T-helper 1 cell (primary cell): ENCODE results near the gene ASAP3.
A peak's percentile ranks its signal among the peaks of the same experiment; 100 is the strongest.

ENCODE experiments used
- DNase-seq, 5 donors: peaks; one replicate each; pipeline ENCODE4 v3.0.0-alpha.2; 2012 to 2020
- total RNA-seq, 4 donors: gene quantifications; one replicate each; lab custom pipeline; 2026; lab: John Stamatoyannopoulos, UW

ASAP3 gene
- total RNA-seq, result 0.27 to 2.2 (median 1.2) reads per million in 4 donors

DNA sequence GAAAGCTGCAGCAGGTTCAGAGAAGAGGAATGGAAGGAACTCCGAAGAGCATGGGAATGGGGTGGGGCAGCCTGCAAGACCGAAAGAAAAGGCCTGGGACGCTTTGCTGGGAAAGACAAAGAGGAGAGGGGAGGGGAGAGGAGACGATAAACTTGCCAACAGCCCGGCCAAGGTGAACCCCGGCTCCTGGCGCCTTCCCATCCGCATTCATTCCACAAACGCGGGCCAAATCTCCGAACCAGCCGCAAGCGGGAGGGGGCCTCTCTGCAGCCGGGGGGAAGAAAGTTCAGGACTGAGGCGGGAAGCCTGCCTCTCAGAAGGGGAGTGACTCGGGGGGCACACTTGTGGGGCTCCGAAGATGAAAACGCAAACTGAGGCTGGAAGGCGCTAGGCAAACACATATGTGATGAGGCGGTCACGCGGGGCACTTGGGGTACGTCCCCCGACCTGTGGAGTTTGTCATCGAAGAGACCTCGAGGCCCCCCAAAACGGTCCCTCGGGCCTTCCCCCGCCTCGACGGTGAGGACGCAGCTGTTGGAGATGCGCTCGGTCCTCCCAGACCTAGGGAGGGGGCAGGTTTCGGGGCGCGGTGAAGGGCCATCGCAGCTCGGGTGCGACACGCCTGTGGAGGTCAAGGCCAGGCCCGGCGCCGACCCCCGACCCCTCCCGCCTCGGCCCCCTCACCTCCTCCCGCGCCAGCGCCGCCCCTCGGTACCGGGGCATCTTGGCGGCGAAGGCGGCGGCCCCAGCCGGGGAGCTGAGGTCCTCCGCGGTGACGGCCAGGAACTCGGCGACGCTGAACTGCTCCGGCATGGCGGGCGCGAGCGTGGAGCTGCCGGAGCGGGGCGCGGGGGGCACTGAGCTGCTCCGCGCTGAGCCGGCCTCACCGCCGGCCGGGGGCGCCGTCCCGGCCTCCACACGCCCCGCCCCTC, at the start of gene ASAP3:
ASAP3 (minus strand) TSS at position 859 of the 932 bp plus-strand sequence; CDS start at position 813, 46 bp downstream.
- peak in 1 of 5 donors; percentile 7 for DNase-seq

GRCh38 chr1:23533246-23534023, 49.5 kb upstream of the ASAP3 start:
- peak in 1 of 5 donors; percentile 79 for DNase-seq

DNA sequence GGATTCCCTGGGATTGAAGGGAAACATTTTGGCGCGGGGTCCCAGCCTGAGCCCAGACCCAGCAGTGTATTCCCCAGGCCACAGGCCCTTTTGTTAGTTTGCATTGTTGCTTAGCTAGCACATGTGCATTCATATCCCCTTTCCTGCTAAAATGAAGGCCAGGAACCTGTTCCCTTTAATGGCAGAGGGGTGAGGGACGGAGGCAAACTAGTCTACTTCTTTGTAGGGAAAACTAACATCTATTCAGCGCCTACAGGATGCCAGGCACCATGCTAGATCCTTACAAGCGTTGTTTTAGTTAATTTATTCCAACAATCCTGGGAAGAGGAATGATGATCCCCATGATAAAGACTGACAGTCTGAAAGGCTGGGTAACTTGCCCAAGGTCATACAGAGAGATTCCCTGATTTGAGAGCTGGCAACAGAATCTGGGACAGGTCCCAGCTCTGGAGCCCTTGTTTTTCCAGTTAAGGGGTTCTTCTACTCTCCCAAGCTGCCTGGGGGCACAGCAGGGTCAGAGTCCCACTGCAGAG, 47.6 kb upstream of the ASAP3 start:
- no peak for DNase-seq

DNA sequence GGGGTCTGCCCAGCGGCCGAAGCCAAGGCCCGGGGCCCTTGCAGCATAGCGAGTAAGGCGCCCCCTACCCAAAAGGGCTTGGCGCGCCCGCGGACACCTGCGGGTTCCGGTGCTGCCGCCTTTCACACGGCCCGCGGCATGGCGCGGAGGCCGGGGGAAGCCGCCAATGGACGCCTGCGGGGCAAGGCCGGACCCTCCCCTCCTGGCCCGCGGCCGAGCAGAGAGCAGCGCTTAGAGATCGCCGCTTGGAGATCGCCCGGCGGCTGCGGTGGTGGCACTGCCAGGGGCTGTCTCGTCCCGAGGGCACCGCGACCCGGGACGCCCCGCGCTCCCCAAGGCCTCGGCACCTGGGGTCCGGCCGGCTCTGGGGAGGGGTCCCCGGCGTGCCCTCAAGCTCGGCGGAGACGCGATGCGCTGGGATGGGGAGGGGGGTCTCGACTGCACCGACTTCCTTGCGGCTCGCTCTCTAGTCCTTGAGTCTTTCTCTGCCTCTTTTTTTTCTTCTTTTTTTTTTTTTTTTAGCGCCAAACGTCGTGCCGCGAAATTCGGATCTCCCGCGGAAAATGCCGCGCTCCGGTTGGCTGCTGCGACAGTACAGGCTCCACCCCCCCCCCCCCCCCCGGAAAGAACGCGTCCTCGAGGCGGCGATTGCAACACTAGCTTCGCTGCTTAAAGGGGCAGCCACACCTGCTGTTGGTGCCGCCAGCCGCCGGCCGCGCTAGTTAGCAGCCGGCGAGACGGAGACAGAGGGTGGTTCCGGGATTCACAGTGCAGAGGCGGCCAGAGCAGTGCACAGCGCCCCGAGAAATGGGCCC, 47.0 kb upstream of the ASAP3 start, which contains the start of gene E2F2:
E2F2 (minus strand) TSS at position 487 of the 815 bp plus-strand sequence; CDS start at position 47, 440 bp downstream.
- peak; percentile 71 to 97 (median 80) for DNase-seq

GRCh38 chr1:23530087-23530746, 46.2 kb upstream of the ASAP3 start:
- DNase-seq, result peak in 1 of 5 donors; percentile 58

DNA sequence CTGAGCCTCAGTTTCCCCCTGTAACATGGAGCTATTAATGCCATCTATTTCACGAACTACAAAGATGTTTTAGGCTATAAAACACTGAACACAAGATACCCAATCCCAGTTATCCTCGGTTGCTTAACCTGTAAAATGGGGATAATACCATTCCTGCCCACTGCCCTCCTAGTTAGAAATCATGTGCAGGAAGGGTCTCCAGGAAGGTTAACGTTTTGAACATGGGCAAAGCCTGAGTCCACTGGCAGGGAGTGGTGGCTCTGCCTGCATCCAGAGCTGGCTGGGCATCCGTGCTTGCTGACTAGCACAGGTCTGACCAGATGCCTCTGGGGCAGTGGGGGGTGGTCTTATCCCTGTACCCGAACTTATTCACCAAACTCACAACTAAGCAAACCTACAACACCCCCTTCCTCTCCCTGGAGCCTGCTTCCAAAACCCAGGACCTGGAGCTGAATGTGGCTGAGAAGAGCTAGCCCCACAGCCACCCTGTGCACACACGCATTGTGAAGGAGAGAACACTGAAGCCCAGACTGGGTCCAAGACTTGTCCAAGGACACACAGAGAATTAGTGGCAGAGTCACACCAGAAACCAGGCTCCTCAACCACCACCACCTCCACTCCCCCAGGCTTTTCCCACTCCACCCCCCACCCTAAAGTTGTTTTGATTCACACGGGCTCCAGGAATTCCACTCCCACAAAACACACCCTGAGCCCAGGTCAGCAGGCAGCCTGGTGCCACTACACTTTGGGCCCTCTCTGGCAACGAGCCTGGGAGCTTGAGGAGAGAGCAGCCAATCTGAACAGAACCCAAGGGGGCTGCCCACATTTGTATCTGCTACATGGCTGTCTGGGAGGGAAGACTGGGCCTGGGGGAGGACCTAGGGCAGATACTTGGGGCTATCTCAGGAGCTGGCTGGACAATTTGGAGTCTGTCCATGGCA, 45.4 kb upstream of the ASAP3 start:
- DNase-seq, result no peak

DNA sequence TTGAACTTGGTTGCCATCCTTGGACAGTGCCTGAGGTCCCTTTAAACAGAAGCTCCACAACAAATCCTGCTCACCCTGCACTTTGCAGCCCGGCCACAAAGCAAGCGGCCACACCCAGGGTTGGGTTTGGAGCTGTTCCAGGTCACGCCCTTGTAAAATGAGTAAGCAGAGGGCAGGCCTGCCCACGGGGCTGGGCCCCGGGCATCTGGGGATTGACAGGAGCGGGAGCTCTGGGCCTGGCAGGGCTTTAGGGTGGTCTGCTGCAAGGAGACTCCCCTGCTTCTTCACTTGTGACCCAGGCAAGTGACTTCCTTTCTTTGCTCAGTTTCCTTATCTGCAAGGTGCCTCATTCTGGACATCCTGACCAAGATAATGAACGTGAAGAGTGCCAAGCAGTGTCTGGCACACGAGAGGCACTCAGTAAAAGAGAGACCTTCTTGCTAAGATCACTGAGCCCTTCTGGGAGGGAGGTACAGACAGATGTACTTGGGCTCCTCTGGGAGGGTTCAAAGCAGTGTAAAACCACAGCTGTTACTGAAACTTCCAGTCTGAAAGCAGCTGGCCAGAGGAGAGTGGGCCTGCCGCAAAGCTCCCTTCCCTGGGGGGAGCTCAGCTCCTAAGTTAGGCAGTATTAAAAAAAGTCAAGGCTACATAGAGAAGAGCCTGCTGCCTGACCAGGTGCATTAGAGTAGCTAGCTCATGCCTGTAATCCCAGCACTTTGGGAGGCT, 44.4 kb upstream of the ASAP3 start:
- DNase-seq, result peak; percentile 50 to 90 (median 65)

GRCh38 chr1:23527900-23528249, 43.9 kb upstream of the ASAP3 start:
- DNase-seq, result peak in 1 of 5 donors; percentile 12

GRCh38 chr1:23527366-23527765, 43.4 kb upstream of the ASAP3 start:
- DNase-seq, result no peak

- DNase-seq, result no peak
Measured at GRCh38 chr1:23526329-23527041, 42.5 kb upstream of the ASAP3 start.

- DNase-seq, result peak in 1 of 5 donors; percentile 58
Measured at GRCh38 chr1:23525558-23526250, 41.7 kb upstream of the ASAP3 start.

- DNase-seq, result peak in 3 of 5 donors; percentile 14 to 66 (median 22)
Measured at GRCh38 chr1:23524716-23525401, 40.9 kb upstream of the ASAP3 start.

GRCh38 chr1:23524163-23524562, 40.2 kb upstream of the ASAP3 start:
- no peak for DNase-seq

DNA sequence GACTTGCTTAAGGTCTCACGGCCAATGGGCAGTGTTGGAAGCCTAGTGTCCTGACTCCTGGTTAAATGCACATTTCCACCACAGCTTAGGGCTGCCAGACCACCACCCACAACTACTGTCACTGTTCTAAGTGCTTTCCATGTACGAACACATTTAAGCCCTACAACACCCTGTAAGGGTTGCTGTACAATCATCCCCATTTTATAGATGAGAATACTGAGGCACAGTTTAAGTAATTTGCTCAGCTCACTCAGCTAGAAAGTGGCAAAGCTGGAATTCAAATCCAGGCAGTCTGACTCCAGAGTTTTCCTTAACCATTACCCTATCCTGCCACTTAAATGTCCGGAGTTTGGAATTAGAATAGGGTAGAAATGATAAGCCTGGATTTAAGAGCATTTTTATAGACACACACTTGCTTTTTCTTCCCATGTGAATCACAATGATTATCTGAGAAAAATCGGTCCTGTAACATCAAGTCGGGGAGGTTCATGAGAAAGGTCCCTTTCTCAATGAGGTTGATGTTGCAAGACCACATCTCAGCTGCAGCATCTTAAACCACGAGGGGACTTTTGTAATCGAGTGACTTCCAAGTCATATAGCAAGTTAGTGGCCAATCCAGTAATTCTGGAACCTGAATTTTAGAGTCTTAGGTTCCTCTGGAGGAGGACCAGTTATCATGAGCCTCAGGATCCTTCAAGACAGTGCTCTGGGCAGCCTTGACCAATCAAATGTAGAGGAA, 38.4 kb upstream of the ASAP3 start:
- DNase-seq, result peak in 1 of 5 donors; percentile 27

DNA sequence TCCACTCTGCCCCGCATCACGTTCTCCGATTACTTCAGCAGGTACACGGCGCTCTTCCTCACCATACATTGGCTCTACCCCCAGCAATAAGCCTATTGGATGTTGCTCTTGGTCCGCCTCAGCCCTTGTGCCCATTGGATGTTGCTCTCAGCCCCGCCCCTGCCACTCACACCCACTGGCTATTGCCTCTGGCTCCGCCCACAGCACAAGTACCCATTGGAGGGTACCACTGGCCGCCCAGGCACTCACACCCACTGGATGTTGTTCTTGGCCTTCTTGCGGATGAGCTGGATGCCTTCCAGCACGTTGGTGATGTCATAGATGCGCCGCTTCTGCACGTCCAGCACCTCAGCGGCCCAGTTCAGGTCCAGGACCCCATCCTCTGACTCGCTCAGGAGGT, 37.6 kb upstream of the ASAP3 start:
- no peak for DNase-seq

GRCh38 chr1:23517581-23517980, 33.6 kb upstream of the ASAP3 start:
- no peak for DNase-seq

DNA sequence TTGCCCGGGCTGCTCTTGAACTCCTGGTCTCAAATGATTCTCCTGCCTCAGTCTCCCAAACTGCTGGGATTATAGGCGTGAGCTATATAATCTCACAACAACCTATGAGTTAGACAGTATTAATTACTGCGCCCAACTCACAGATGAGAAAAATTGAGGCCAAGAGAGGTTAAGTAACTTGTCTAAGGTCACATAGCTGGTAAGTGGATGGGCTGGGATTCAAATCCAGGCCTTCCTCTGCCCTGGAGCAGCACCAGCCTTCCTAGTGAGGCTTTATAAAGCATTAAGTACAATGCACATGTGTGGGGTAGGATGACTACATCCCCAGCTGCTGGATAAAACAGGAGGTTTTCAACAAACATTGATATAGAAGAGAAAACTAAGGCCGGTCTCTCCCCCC, 31.9 kb upstream of the ASAP3 start:
- no peak for DNase-seq
